H1 (cell line): ENCODE data around the gene GGA2. TPM values are rescaled to one million over a fixed set of nuclear protein-coding genes. Genes with fewer than 3 reads are reported as not detected.

Source experiments
- CTCF ChIA-PET: fragments of 300-600 bp; sonication (Branson Sonifier 250); formaldehyde crosslinking; loops from one replicate; lab custom pipeline; 2021; ENCODE audit not compliant: partially characterized antibody; lab: Charles Lee
- POLR2A ChIA-PET: fragments of 300-600 bp; sonication (Branson Sonifier 250); formaldehyde crosslinking; loops from one replicate; lab custom pipeline; 2021; ENCODE audit warnings: inconsistent platforms; ENCODE audit not compliant: partially characterized antibody; lab: Charles Lee
- DNase-seq, 2 experiments: peaks; one replicate each; pipeline versions ENCODE4 v3.0.0 to v3.0.0-alpha.2; 2010 to 2022; ENCODE audit warnings: low spot score in 2 of 2, low read depth in 1 of 2, mixed read lengths in 1 of 2
- FAIRE-seq: peaks from 2 replicates; lab custom pipeline; 2011; peaks lifted over from hg19 to GRCh38; lab: Jason Lieb, UNC
- H2AFZ ChIP-seq: 2 replicates; pipeline ENCODE4 v1.8.1; 2012; ENCODE audit warnings: low read length, inconsistent platforms
- H2AK5ac ChIP-seq: 2 replicates; pipeline ENCODE4 v1.6.1; 2013; ENCODE audit warnings: low read depth, low read length
- H2BK120ac ChIP-seq: replicated peaks from 2 replicates; pipeline ENCODE3; 2013; ENCODE audit warnings: low read depth, low read length, inconsistent platforms
- H2BK12ac ChIP-seq: 2 replicates; pipeline ENCODE4 v1.6.1; 2013; ENCODE audit warnings: low read depth, low read length
- H2BK15ac ChIP-seq: 2 replicates; pipeline ENCODE4 v1.6.1; 2013; ENCODE audit warnings: low read length
- H2BK20ac ChIP-seq: 2 replicates; pipeline ENCODE4 v1.6.1; 2013; ENCODE audit warnings: low read length
- H2BK5ac ChIP-seq: 2 replicates; pipeline ENCODE4 v1.6.1; 2013; ENCODE audit warnings: low read depth, low read length
- H3K14ac ChIP-seq: 2 replicates; pipeline ENCODE4 v1.6.1; 2013; ENCODE audit warnings: inconsistent platforms; ENCODE audit not compliant: insufficient read length
- H3K18ac ChIP-seq: 2 replicates; pipeline ENCODE4 v1.6.1; 2013; ENCODE audit warnings: low read length; ENCODE audit errors: extremely low read depth
- H3K23ac ChIP-seq: 2 replicates; pipeline ENCODE4 v1.6.1; 2013; ENCODE audit warnings: inconsistent platforms; ENCODE audit not compliant: insufficient read length
- H3K23me2 ChIP-seq: 2 replicates; pipeline ENCODE4 v1.6.1; 2013; ENCODE audit warnings: low read depth, low read length
- H3K27ac ChIP-seq: 2 replicates; pipeline ENCODE4 v1.6.1; 2011; ENCODE audit warnings: low read depth, low read length, inconsistent platforms
- H3K27me3 ChIP-seq, 4 experiments: replicated peaks in 1 of 4; 1 replicate in 1 of 4; 2 replicates in 3 of 4; pipeline versions ENCODE4 v1.6.1 to v1.8.1; 2011 to 2013; ENCODE audit warnings: low read length in 3 of 4, mild to moderate bottlenecking in 3 of 4, inconsistent platforms in 2 of 4, mixed read lengths in 2 of 4, moderate library complexity in 1 of 4; ENCODE audit not compliant: control insufficient read depth in 3 of 4, insufficient read depth in 3 of 4; ENCODE audit errors: extremely low read depth in 1 of 4
- H3K36me3 ChIP-seq, 4 experiments: 2 replicates each; pipeline versions ENCODE4 v1.6.1 to v1.8.1; 2011 to 2013; ENCODE audit warnings: mild to moderate bottlenecking in 4 of 4, low read length in 3 of 4, moderate library complexity in 2 of 4, control low read depth in 1 of 4, inconsistent platforms in 1 of 4; ENCODE audit not compliant: insufficient read depth in 4 of 4, control insufficient read depth in 2 of 4
- H3K4ac ChIP-seq: replicated peaks from 2 replicates; pipeline ENCODE3; 2013; ENCODE audit warnings: low read length, low read depth, mixed read lengths, inconsistent platforms; ENCODE audit not compliant: insufficient read length
- H3K4me1 ChIP-seq, 4 experiments: replicated peaks in 1 of 4; 1 replicate in 1 of 4; 2 replicates in 3 of 4; pipeline versions ENCODE4 v1.6.1 to v1.8.1; 2011 to 2013; ENCODE audit warnings: low read length in 3 of 4, inconsistent platforms in 2 of 4, mixed read lengths in 1 of 4; ENCODE audit not compliant: insufficient read depth in 4 of 4, control insufficient read depth in 3 of 4
- H3K4me2 ChIP-seq, 2 experiments: 2 replicates each; pipeline versions ENCODE4 v1.6.1 to v1.8.1; 2011 to 2013; ENCODE audit warnings: low read depth in 2 of 2, low read length in 2 of 2, control low read depth in 1 of 2, inconsistent platforms in 1 of 2, mild to moderate bottlenecking in 1 of 2; ENCODE audit not compliant: insufficient read depth in 1 of 2
- H3K4me3 ChIP-seq, 4 experiments: fragments of 200-600, 300-600 bp in 1 of 4; sonication (generic), shearing (Covaris generic), sonication (Bioruptor Twin) in 1 of 4; 2 replicates each; pipeline versions ENCODE4 v1.5.1 to v1.8.1; 2011 to 2016; ENCODE audit warnings: low read length in 4 of 4, low read depth in 3 of 4, control low read depth in 2 of 4, inconsistent platforms in 2 of 4, mild to moderate bottlenecking in 2 of 4, mixed read lengths in 1 of 4, moderate library complexity in 1 of 4; ENCODE audit not compliant: insufficient read depth in 2 of 4; ENCODE audit errors: extremely low read depth in 1 of 4
- H3K56ac ChIP-seq: replicated peaks from 2 replicates; pipeline ENCODE3; 2013; ENCODE audit warnings: low read depth, mild to moderate bottlenecking, mixed read lengths, low read length, inconsistent platforms; ENCODE audit not compliant: insufficient read length
- H3K79me1 ChIP-seq: 2 replicates; pipeline ENCODE4 v1.6.1; 2013; ENCODE audit warnings: low read depth, low read length, control low read depth
- H3K79me2 ChIP-seq, 2 experiments: 2 replicates each; pipeline versions ENCODE4 v1.6.1 to v1.8.1; 2012 to 2013; ENCODE audit warnings: low read length in 2 of 2, mild to moderate bottlenecking in 2 of 2, inconsistent platforms in 1 of 2; ENCODE audit not compliant: insufficient read depth in 2 of 2, control insufficient read depth in 1 of 2
- H3K9ac ChIP-seq, 4 experiments: replicated peaks in 1 of 4; 1 replicate in 1 of 4; 2 replicates in 3 of 4; pipeline versions ENCODE4 v1.6.1 to v1.8.1; 2011 to 2013; ENCODE audit warnings: low read depth in 3 of 4, low read length in 3 of 4, control low read depth in 2 of 4, mild to moderate bottlenecking in 2 of 4, moderate library complexity in 2 of 4, inconsistent platforms in 1 of 4; ENCODE audit errors: extremely low read depth in 1 of 4
- H3K9me3 ChIP-seq, 2 experiments: 2 replicates each; pipeline versions ENCODE4 v1.6.1 to v1.8.1; 2012 to 2013; ENCODE audit warnings: mild to moderate bottlenecking in 2 of 2, moderate library complexity in 2 of 2, control low read depth in 1 of 2, inconsistent platforms in 1 of 2, low read depth in 1 of 2, low read length in 1 of 2, mixed read lengths in 1 of 2; ENCODE audit not compliant: insufficient read depth in 2 of 2
- H4K20me1 ChIP-seq, 2 experiments: replicated peaks in 1 of 2; 2 replicates each; pipeline versions ENCODE3 to v1.8.1; 2011 to 2013; ENCODE audit warnings: inconsistent platforms in 2 of 2, low read length in 2 of 2, mild to moderate bottlenecking in 1 of 2; ENCODE audit not compliant: insufficient read depth in 2 of 2, control insufficient read depth in 1 of 2
- H4K5ac ChIP-seq: 2 replicates; pipeline ENCODE4 v1.6.1; 2013; ENCODE audit warnings: low read length, low read depth, mixed read lengths, inconsistent platforms; ENCODE audit not compliant: insufficient read length
- H4K8ac ChIP-seq: 2 replicates; pipeline ENCODE4 v1.8.0; 2013; ENCODE audit warnings: mild to moderate bottlenecking, moderate library complexity, low read length, inconsistent platforms; ENCODE audit not compliant: insufficient read depth; ENCODE audit errors: extremely low read depth
- H4K91ac ChIP-seq: replicated peaks from 2 replicates; pipeline ENCODE3; 2013; ENCODE audit warnings: low read length, mixed read lengths, inconsistent platforms; ENCODE audit not compliant: insufficient read length
- ASH2L ChIP-seq: fragments of 200-600, 300-600 bp; sonication (generic); IDR thresholded peaks from one replicate; pipeline ENCODE4 v1.7.1; 2017; ENCODE audit warnings: low read length
- ATF3 ChIP-seq: IDR thresholded peaks from 2 replicates; pipeline ENCODE4 v1.6.1; 2011; ENCODE audit warnings: low read depth, mild to moderate bottlenecking, low read length; ENCODE audit not compliant: insufficient read depth
- CEBPB ChIP-seq: IDR thresholded peaks from 2 replicates; pipeline ENCODE4 v1.6.1; 2012; ENCODE audit warnings: low read depth, low read length
- CREB1 ChIP-seq: IDR thresholded peaks from 2 replicates; pipeline ENCODE4 v1.6.1; 2012; ENCODE audit warnings: inconsistent platforms
- EP300 ChIP-seq, 2 experiments: IDR thresholded peaks; 1 replicate in 1 of 2; 2 replicates in 1 of 2; pipeline ENCODE4 v1.6.1; 2011 to 2012; ENCODE audit warnings: low read depth in 2 of 2, low read length in 2 of 2, mild to moderate bottlenecking in 2 of 2, borderline replicate concordance in 1 of 2, inconsistent platforms in 1 of 2, moderate library complexity in 1 of 2
- HDAC2 ChIP-seq, 2 experiments: fragments of 300-600 bp in 1 of 2; sonication (generic) in 1 of 2; IDR thresholded peaks; 2 replicates each; pipeline ENCODE4 v1.6.1; 2011 to 2012; ENCODE audit warnings: low read depth in 2 of 2, low read length in 2 of 2, mild to moderate bottlenecking in 2 of 2, moderate library complexity in 2 of 2, borderline replicate concordance in 1 of 2, inconsistent platforms in 1 of 2
- NRF1 ChIP-seq: IDR thresholded peaks from 2 replicates; pipeline ENCODE4 v1.6.1; 2011; ENCODE audit warnings: mild to moderate bottlenecking, low read depth, low read length, improper control_type of control experiment
- PHF8 ChIP-seq: fragments of 200-600 bp; sonication (generic); conservative IDR thresholded peaks from 2 replicates; pipeline ENCODE4 v1.7.1; 2012; ENCODE audit warnings: low read depth, mild to moderate bottlenecking, inconsistent platforms, low read length, moderate library complexity
- POU5F1 ChIP-seq: IDR thresholded peaks from 2 replicates; pipeline ENCODE4 v1.6.1; 2011; ENCODE audit warnings: low read depth, mild to moderate bottlenecking, low read length, moderate library complexity
- TEAD4 ChIP-seq: IDR thresholded peaks from 2 replicates; pipeline ENCODE4 v1.6.1; 2012; ENCODE audit warnings: low read depth, low read length, inconsistent platforms, mixed read lengths
- USF2 ChIP-seq: IDR thresholded peaks from 2 replicates; pipeline ENCODE4 v1.6.1; 2011; ENCODE audit warnings: low read length, improper control_type of control experiment
- YY1 ChIP-seq: IDR thresholded peaks from 2 replicates; pipeline ENCODE4 v1.6.1; 2011; ENCODE audit warnings: low read depth, mild to moderate bottlenecking, low read length
- WGBS, 2 experiments: shearing (Covaris generic) in 1 of 2; methylation state at CpG; one replicate each; pipeline versions ENCODE4 v1.1.6 to v1.1.7; 2013 to 2015; ENCODE audit warnings: low lambda C conversion rate in 2 of 2, mixed read lengths in 2 of 2, inconsistent platforms in 1 of 2, low coverage in 1 of 2, missing lambda C conversion rate in 1 of 2; ENCODE audit not compliant: insufficient replicate concordance in 2 of 2, insufficient coverage in 1 of 2, insufficient read length in 1 of 2; ENCODE audit errors: extremely low coverage in 1 of 2, missing lambda C conversion rate in 1 of 2; 5-methylcytosine and 5-hydroxymethylcytosine counted together
- polyA plus RNA-seq, 7 experiments: library from polyadenylated mRNA; depleted of rRNA in 3 of 7; stranded (reverse) in 5 of 7; unstranded in 2 of 7; fragments of >200 nt in 5 of 7; fragments of 200-250 nt in 2 of 7; gene quantifications; 1 replicate in 5 of 7; 2 replicates in 1 of 7; 4 replicates in 1 of 7; pipeline versions ENCODE4 v1.2.1 to v1.2.3, GENCODE V29; 2011 to 2013; ENCODE audit warnings: missing spikeins in 2 of 7, mixed read lengths in 2 of 7
- total RNA-seq: library from RNA; stranded (reverse); fragmentation: NEBNext Ultra II Directional; extraction: Animal tissue kit (Norgen Biotek cat#: 25700); gene quantifications from 2 replicates; pipeline ENCODE4 v1.2.1, GENCODE V29; 2021

Gene GGA2
- total and polyA plus RNA-seq, 2 of the 8 experiments (the other 6 are each of a cell fraction or from before 2014, with no cell fraction given) = 65.8 to 114 TPM

GRCh38 chr16:23436951-23437350 lies 73.3 kb downstream of the GGA2 start:
- H2BK5ac ChIP-seq = no peak overlapping the region
- H3K18ac ChIP-seq = no peak overlapping the region
- peaks cover 2 to 21% (median 10%) of the 10 kb centered on the region in 4 experiments; a peak in 6 of 8 replicates for H3K36me3 ChIP-seq
- H2AFZ ChIP-seq = no peak overlapping the region
- POLR2A ChIA-PET = interaction anchor here (1.6 kb wide), 1 partner anchor 11 kb away, joined by 6 read pairs; no protein-coding TSS in a partner anchor
- H4K91ac ChIP-seq = no peak overlapping the region
- FAIRE-seq (no peak), DNase-seq (no peak)
- no peak overlapping the region for H2AK5ac ChIP-seq
- no peak overlapping the region for H3K27ac ChIP-seq
- H3K23me2 ChIP-seq = no peaks in the 10 kb centered on the region
- H3K4me2 ChIP-seq = no peak overlapping the region
- H3K56ac ChIP-seq = no peak overlapping the region
- H2BK120ac ChIP-seq = no peak overlapping the region
- H3K79me2 ChIP-seq = no peaks in the 10 kb centered on the region
- no peak overlapping the region for H3K4me3 ChIP-seq
- no peak overlapping the region for H2BK15ac ChIP-seq
- no peaks in the 10 kb centered on the region for H3K27me3 ChIP-seq
- H2BK12ac ChIP-seq = no peak overlapping the region
- H3K23ac ChIP-seq = no peak overlapping the region
- H3K4me1 ChIP-seq = no peaks in the 10 kb centered on the region
- no peak overlapping the region for H4K5ac ChIP-seq
- no peak overlapping the region for H3K4ac ChIP-seq
- H4K8ac ChIP-seq = no peak overlapping the region
- H3K9me3 ChIP-seq = no peaks in the 10 kb centered on the region
- CTCF ChIA-PET = interaction anchor here (0.9 to 6.2 kb wide), 17 partner anchors 11 to 410 kb away, joined by 3 to 178 read pairs (median 23); partner anchors contain the start of genes COG7 and SCNN1G
- no peaks in the 10 kb centered on the region for H4K20me1 ChIP-seq
- H2BK20ac ChIP-seq = no peak overlapping the region
- no peak overlapping the region for H3K14ac ChIP-seq
- WGBS, 2 experiments = 84% methylated on average over 4 of the region's 4 CpGs; no CpG with 5 or more reads in 1 of the 2 experiments
- H3K79me1 ChIP-seq = no peaks in the 10 kb centered on the region
- H3K9ac ChIP-seq = no peak overlapping the region
- no peak for TF ChIP-seq ASH2L
- TF ChIP-seq POU5F1 = no peak
- TF ChIP-seq PHF8 = no peak
- TF ChIP-seq CEBPB = no peak
- TF ChIP-seq CREB1 = no peak
- no peak for TF ChIP-seq USF2
- TF ChIP-seq NRF1 = no peak
- TF ChIP-seq HDAC2 (IDR thresholded peaks at IDR 0.05; ENCODE audit: borderline replicate concordance in 1 of 2, low read depth in 2 of 2, low read length in 2 of 2) = no peak
- no peak for TF ChIP-seq ATF3
- no peak for TF ChIP-seq EP300 (IDR thresholded peaks at IDR 0.05; ENCODE audit: borderline replicate concordance in 1 of 2, low read depth in 2 of 2, low read length in 2 of 2)
- no peak for TF ChIP-seq YY1
- TF ChIP-seq TEAD4 = no peak
